GM12875 (cell line): ENCODE measurements around the gene FBXO21.

Experiments used
- H3K4me3 ChIP-seq: one replicate; pipeline ENCODE4 v1.5.1; 2011; ENCODE audit warnings: low read depth, low read length, control low read depth
- CTCF ChIP-seq: IDR thresholded peaks from 2 replicates; pipeline ENCODE4 v1.5.1; 2011; ENCODE audit warnings: low read depth, mild to moderate bottlenecking, control low read depth, inconsistent platforms, low read length, moderate library complexity, borderline replicate concordance; ENCODE audit not compliant: insufficient read depth

Gene FBXO21

GRCh38 chr12:117102800-117103181 lies 87.5 kb downstream of the FBXO21 start:
- TF ChIP-seq CTCF, result no peak
- no peak overlapping the region for H3K4me3 ChIP-seq

GRCh38 chr12:117101953-117102799 lies 88.1 kb downstream of the FBXO21 start:
- no peak for TF ChIP-seq CTCF

GRCh38 chr12:117100851-117101673 lies 89.2 kb downstream of the FBXO21 start:
- H3K4me3 ChIP-seq, result no peak overlapping the region
- no peak for TF ChIP-seq CTCF

More at GRCh38 chr12:117101953-117102799, 88.1 kb downstream of the FBXO21 start:
- no peak overlapping the region for H3K4me3 ChIP-seq

GRCh38 chr12:117100251-117100650 lies 90.0 kb downstream of the FBXO21 start:
- TF ChIP-seq CTCF, result no peak
- no peak overlapping the region for H3K4me3 ChIP-seq

GRCh38 chr12:117098361-117099217 lies 91.7 kb downstream of the FBXO21 start:
- peak overlapping the region; percentile 60 for H3K4me3 ChIP-seq
- no peak for TF ChIP-seq CTCF

GRCh38 chr12:117098024-117098360 lies 92.3 kb downstream of the FBXO21 start:
- peak overlapping the region; percentile 60 for H3K4me3 ChIP-seq
- TF ChIP-seq CTCF, result no peak
